ENCODE data around the gene G0S2. TPM values are rescaled to one million over a fixed set of nuclear protein-coding genes. Genes with fewer than 3 reads are reported as not detected.
A peak's percentile ranks its signal among the peaks of the same experiment; 100 is the strongest.

The G0S2 gene
- polyA plus RNA-seq, 1 of the 3 experiments (the other 2 are of a cell fraction): 43.2 TPM

GRCh38 chr1:209688746-209689234 lies 13.6 kb downstream of the G0S2 start:
- peak; percentile 71; the same call in 1 of the 2 replicates for TF ChIP-seq RXRA (IDR thresholded peaks at IDR 0.05; ENCODE audit: borderline replicate concordance, low read depth)
- TF ChIP-seq NFIC (IDR thresholded peaks at IDR 0.05; ENCODE audit: borderline replicate concordance): peak; percentile 91
- TF ChIP-seq, protein P1, sequence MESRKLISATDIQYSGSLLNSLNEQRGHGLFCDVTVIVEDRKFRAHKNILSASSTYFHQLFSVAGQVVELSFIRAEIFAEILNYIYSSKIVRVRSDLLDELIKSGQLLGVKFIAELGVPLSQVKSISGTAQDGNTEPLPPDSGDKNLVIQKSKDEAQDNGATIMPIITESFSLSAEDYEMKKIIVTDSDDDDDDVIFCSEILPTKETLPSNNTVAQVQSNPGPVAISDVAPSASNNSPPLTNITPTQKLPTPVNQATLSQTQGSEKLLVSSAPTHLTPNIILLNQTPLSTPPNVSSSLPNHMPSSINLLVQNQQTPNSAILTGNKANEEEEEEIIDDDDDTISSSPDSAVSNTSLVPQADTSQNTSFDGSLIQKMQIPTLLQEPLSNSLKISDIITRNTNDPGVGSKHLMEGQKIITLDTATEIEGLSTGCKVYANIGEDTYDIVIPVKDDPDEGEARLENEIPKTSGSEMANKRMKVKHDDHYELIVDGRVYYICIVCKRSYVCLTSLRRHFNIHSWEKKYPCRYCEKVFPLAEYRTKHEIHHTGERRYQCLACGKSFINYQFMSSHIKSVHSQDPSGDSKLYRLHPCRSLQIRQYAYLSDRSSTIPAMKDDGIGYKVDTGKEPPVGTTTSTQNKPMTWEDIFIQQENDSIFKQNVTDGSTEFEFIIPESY (IDR thresholded peaks at IDR 0.05; ENCODE audit: borderline replicate concordance, low read depth): peak; percentile 70; the same call in 1 of the 2 replicates
- peak; percentile 39; the same call in 1 of the 2 replicates for TF ChIP-seq POLR2AphosphoS5 (IDR thresholded peaks at IDR 0.05; ENCODE audit: low read depth, low read length)
- peak; percentile 88; the same call in 1 of the 2 replicates for TF ChIP-seq TEAD4 (IDR thresholded peaks at IDR 0.05; ENCODE audit: borderline replicate concordance, insufficient read depth)
- TF ChIP-seq FOXM1 (IDR thresholded peaks at IDR 0.05; ENCODE audit: low read depth): peak; percentile 79; the same call in 1 of the 2 replicates
- 0 out of 2 replicates have a peak, but pooled peaks have one; percentile 37 for TF ChIP-seq MAX (IDR thresholded peaks at IDR 0.05; ENCODE audit: low read depth)
- TF ChIP-seq TAF1 (IDR thresholded peaks at IDR 0.05; ENCODE audit: borderline replicate concordance, low read depth, low read length): no peak
- peak; percentile 96 for TF ChIP-seq JUND (IDR thresholded peaks at IDR 0.05)
- TF ChIP-seq CHD2 (IDR thresholded peaks at IDR 0.05; ENCODE audit: low read length, partially characterized antibody): no peak
- TF ChIP-seq EZH2phosphoT487 (IDR thresholded peaks at IDR 0.05; ENCODE audit: borderline replicate concordance, low read depth): no peak
- peak; percentile 97 for TF ChIP-seq PBX3 (IDR thresholded peaks at IDR 0.05)
- TF ChIP-seq MEF2A (IDR thresholded peaks at IDR 0.05; ENCODE audit: borderline replicate concordance, low read depth): peak; percentile 56
- peak in 1 of 2 experiments; percentile 95; a peak in 2 of 4 replicates for TF ChIP-seq EP300 (IDR thresholded peaks at IDR 0.05; ENCODE audit: borderline replicate concordance in 1 of 2, low read depth in 1 of 2, low read length in 1 of 2)
- no peak for TF ChIP-seq RAD21 (IDR thresholded peaks at IDR 0.05; ENCODE audit: low read length)
- peak; percentile 84 for TF ChIP-seq FOSL2 (IDR thresholded peaks at IDR 0.05; ENCODE audit: borderline replicate concordance, low read depth)
- peak; percentile 91 for TF ChIP-seq TCF12 (IDR thresholded peaks at IDR 0.05)
- Histone ChIP-seq H3K27me3 (ENCODE audit: insufficient read depth) (no peaks in the 10 kb centered on the region), H3K27ac (ENCODE audit: low read depth in 2 of 2, low read length in 1 of 2) (peak overlapping the region; percentile 79 to 85; a peak in 3 of 4 replicates), H3K36me3 (replicated peaks in 1 of 2; ENCODE audit: control insufficient read depth in 1 of 2, insufficient read depth in 2 of 2, low read length in 1 of 2) (no peaks in the 10 kb centered on the region), H3K4me2 (peak overlapping the region; percentile 29; the same call in 1 of the 2 replicates), H3K9ac (peak overlapping the region; percentile 7; the same call in 1 of the 2 replicates), H3K4me1 (ENCODE audit: control insufficient read depth in 1 of 2, insufficient read depth in 2 of 2, low read depth in 1 of 2, low read length in 1 of 2) (peaks cover 12 to 28% of the 10 kb centered on the region in 2 experiments), H3K9me2 (no peaks in the 10 kb centered on the region), H3K79me2 (ENCODE audit: insufficient read depth) (no peaks in the 10 kb centered on the region), H4K20me1 (ENCODE audit: insufficient read depth) (no peaks in the 10 kb centered on the region), H3K4me3 (ENCODE audit: low read depth in 2 of 2, low read length in 1 of 2) (no peak overlapping the region), H3K9me3 (no peaks in the 10 kb centered on the region), H2AFZ (ENCODE audit: low read depth) (no peak overlapping the region), H3F3A (replicated peaks; ENCODE audit: insufficient read depth) (peaks cover 26% of the 10 kb centered on the region)
- WGBS (ENCODE audit: low lambda C conversion rate): 33% methylated on average over 1 of the region's 1 CpG
- no peak for DNase-seq
- ChIA-PET POLR2A (interaction anchor here (1.7 kb wide), 1 partner anchor 107 kb away, joined by 5 read pairs; no protein-coding TSS in a partner anchor), CTCF (interaction anchor here (1.3 to 3.2 kb wide), 7 partner anchors 13 to 119 kb away, joined by 4 to 15 read pairs (median 8); partner anchors contain the start of gene G0S2)

Measured in SK-N-SH (cell line).